GM12873 (cell line): ENCODE results near the gene RAB40A.

ENCODE experiments used
- CTCF ChIP-seq: IDR thresholded peaks from 2 replicates; pipeline ENCODE4 v1.5.1; 2012; ENCODE audit warnings: low read depth, mild to moderate bottlenecking, moderate library complexity, low read length, control low read depth; ENCODE audit not compliant: insufficient read depth; ENCODE audit errors: missing control alignments

RAB40A gene

GRCh38 chrX:103552236-103552635 is 32.9 kb upstream of the RAB40A start:
- TF ChIP-seq CTCF: no peak

- no peak for TF ChIP-seq CTCF
Observed at GRCh38 chrX:103550415-103551051, 31.2 kb upstream of the RAB40A start.

GRCh38 chrX:103549916-103550315 is 30.6 kb upstream of the RAB40A start:
- TF ChIP-seq CTCF: no peak

- no peak for TF ChIP-seq CTCF
Observed at GRCh38 chrX:103540145-103540544, 20.9 kb upstream of the RAB40A start.

GRCh38 chrX:103539695-103540094 is 20.4 kb upstream of the RAB40A start:
- TF ChIP-seq CTCF: no peak

- no peak for TF ChIP-seq CTCF
Observed at GRCh38 chrX:103538728-103539127, 19.4 kb upstream of the RAB40A start.

- TF ChIP-seq CTCF: no peak
Observed at GRCh38 chrX:103537871-103538387, 18.6 kb upstream of the RAB40A start.

GRCh38 chrX:103536732-103537131 is 17.4 kb upstream of the RAB40A start:
- no peak for TF ChIP-seq CTCF
